Adrenal gland (tissue), 5 donors: ENCODE data around the gene ERCC2.

Source experiments
- CTCF ChIP-seq, 6 experiments: fragments of 450-650 bp in 4 of 6; fragments of 200-600 bp in 2 of 6; sonication (generic) in 1 of 6; IDR thresholded peaks; 1 replicate in 5 of 6; 2 replicates in 1 of 6; pipeline versions ENCODE4 v1.5.1 to v1.8.0; 2016 to 2021; ENCODE audit warnings: antibody characterized with exemption in 6 of 6, mild to moderate bottlenecking in 2 of 6, moderate library complexity in 1 of 6
- POLR2A ChIP-seq, 2 donors: fragments of 450-650 bp; IDR thresholded peaks; one replicate each; pipeline ENCODE4 v1.6.1; 2017; ENCODE audit warnings: antibody characterized with exemption in 2 of 2, mild to moderate bottlenecking in 2 of 2, moderate library complexity in 1 of 2
- donor health status: DM: no; HTN: no; CAD: no.

GRCh38 chr19:45333609-45334303, 36.6 kb downstream of the ERCC2 start:
- TF ChIP-seq CTCF (IDR thresholded peaks at IDR 0.05) (no peak), POLR2A (IDR thresholded peaks at IDR 0.05) (no peak)
